ENCODE data around the gene HOXD3.
A peak's percentile ranks its signal among the peaks of the same experiment; 100 is the strongest.

Gene HOXD3

DNA sequence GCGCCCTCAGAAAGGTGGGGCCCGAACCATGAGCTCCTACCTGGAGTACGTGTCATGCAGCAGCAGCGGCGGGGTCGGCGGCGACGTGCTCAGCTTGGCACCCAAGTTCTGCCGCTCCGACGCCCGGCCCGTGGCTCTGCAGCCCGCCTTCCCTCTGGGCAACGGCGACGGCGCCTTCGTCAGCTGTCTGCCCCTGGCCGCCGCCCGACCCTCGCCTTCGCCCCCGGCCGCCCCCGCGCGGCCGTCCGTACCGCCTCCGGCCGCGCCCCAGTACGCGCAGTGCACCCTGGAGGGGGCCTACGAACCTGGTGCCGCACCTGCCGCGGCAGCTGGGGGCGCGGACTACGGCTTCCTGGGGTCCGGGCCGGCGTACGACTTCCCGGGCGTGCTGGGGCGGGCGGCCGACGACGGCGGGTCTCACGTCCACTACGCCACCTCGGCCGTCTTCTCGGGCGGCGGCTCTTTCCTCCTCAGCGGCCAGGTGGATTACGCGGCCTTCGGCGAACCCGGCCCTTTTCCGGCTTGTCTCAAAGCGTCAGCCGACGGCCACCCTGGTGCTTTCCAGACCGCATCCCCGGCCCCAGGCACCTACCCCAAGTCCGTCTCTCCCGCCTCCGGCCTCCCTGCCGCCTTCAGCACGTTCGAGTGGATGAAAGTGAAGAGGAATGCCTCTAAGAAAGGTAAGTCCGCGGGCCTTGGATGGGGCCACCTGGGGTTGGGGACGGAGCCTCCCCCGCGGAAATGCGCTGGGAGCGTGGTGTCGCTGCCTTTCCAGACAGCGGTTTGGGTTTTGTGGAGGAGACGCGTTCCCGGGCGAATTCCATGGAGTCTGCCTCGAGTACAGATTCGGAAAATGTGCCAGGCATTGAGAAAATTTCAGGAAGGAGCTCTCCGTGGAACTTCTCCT lies 31.9 kb downstream of the HOXD3 start:
- H3K4me3 Mint-ChIP-seq: peak overlapping the region; percentile 88 to 93 (median 93)
- peak overlapping the region; percentile 64 to 86 (median 84) for H3K27ac Mint-ChIP-seq
- TF ChIP-seq CTCF (IDR thresholded peaks at IDR 0.05; ENCODE audit: unreplicated experiment in 3 of 3): no peak
- H3K9me3 Mint-ChIP-seq: no peaks in the 10 kb centered on the region
- H3K27me3 Mint-ChIP-seq (ENCODE audit: low read depth): peaks cover 63% of the 10 kb centered on the region
- peaks cover 24% of the 10 kb centered on the region for H3K4me1 Mint-ChIP-seq
- H3K36me3 Mint-ChIP-seq (ENCODE audit: low read depth): no peaks in the 10 kb centered on the region

- H3K36me3 Mint-ChIP-seq (ENCODE audit: low read depth): no peaks in the 10 kb centered on the region
- H3K27ac Mint-ChIP-seq: peak overlapping the region; percentile 64 to 86 (median 84)
- peaks cover 24% of the 10 kb centered on the region for H3K4me1 Mint-ChIP-seq
- peaks cover 65% of the 10 kb centered on the region for H3K27me3 Mint-ChIP-seq (ENCODE audit: low read depth)
- H3K9me3 Mint-ChIP-seq: no peaks in the 10 kb centered on the region
- no peak for TF ChIP-seq CTCF (IDR thresholded peaks at IDR 0.05; ENCODE audit: unreplicated experiment in 3 of 3)
- H3K4me3 Mint-ChIP-seq: peak overlapping the region; percentile 83 to 93 (median 93)
These were observed 32.9 kb downstream of the HOXD3 start for GRCh38 chr2:176189681-176190641.

GRCh38 chr2:176192351-176192750 lies 35.2 kb downstream of the HOXD3 start:
- peaks cover 59% of the 10 kb centered on the region for H3K27me3 Mint-ChIP-seq (ENCODE audit: low read depth)
- peak overlapping the region; percentile 2 to 68 (median 41) for H3K27ac Mint-ChIP-seq
- H3K9me3 Mint-ChIP-seq: no peaks in the 10 kb centered on the region
- TF ChIP-seq CTCF (IDR thresholded peaks at IDR 0.05; ENCODE audit: unreplicated experiment in 3 of 3): no peak
- no peaks in the 10 kb centered on the region for H3K36me3 Mint-ChIP-seq (ENCODE audit: low read depth)
- H3K4me1 Mint-ChIP-seq: peaks cover 16% of the 10 kb centered on the region
- peak overlapping the region; percentile 7 to 36 (median 13) for H3K4me3 Mint-ChIP-seq

DNA sequence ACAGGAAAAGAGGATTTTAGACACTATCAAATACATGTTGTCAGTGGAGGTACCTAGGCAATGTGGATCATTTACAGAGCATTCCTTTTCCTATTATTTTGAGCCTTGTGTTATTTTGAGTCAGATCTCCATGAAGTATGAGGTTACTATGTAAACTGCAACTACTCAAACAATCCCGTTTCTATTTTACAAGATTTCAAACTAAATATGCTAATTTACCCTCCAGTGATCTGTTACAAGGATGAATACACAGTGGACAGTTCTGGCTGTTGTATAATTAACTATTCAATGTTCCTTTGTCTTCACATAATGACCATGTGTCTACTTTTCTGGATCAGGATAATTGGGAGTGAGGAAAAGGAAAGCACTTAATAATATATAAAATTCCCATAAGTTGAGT lies 35.9 kb downstream of the HOXD3 start:
- Mint-ChIP-seq H3K27ac (peak overlapping the region; percentile 2 to 70 (median 68)), H3K9me3 (no peaks in the 10 kb centered on the region), H3K27me3 (ENCODE audit: low read depth) (peaks cover 52% of the 10 kb centered on the region), H3K4me1 (peaks cover 9% of the 10 kb centered on the region), H3K4me3 (peak overlapping the region in 1 of 3 experiments; percentile 23), H3K36me3 (ENCODE audit: low read depth) (no peaks in the 10 kb centered on the region)
- no peak for TF ChIP-seq CTCF (IDR thresholded peaks at IDR 0.05; ENCODE audit: unreplicated experiment in 3 of 3)

- no peak for TF ChIP-seq CTCF (IDR thresholded peaks at IDR 0.05; ENCODE audit: unreplicated experiment in 3 of 3)
- no peaks in the 10 kb centered on the region for H3K36me3 Mint-ChIP-seq (ENCODE audit: low read depth)
- H3K27ac Mint-ChIP-seq: no peak overlapping the region
- no peaks in the 10 kb centered on the region for H3K4me1 Mint-ChIP-seq
- peaks cover 18% of the 10 kb centered on the region for H3K27me3 Mint-ChIP-seq (ENCODE audit: low read depth)
- H3K4me3 Mint-ChIP-seq: no peak overlapping the region
- no peaks in the 10 kb centered on the region for H3K9me3 Mint-ChIP-seq
These were observed 42.8 kb downstream of the HOXD3 start for GRCh38 chr2:176199902-176200301.
